Neural progenitor cell (in vitro differentiated cells): ENCODE results near the gene ZNF710.

Source experiments
- EZH2 ChIP-seq: fragments of 200-600 bp; sonication (generic); IDR thresholded peaks from 2 replicates; pipeline ENCODE4 v1.6.1; 2017; ENCODE audit warnings: antibody characterized with exemption, mild to moderate bottlenecking, moderate library complexity
- EZH2phosphoT487 ChIP-seq: fragments of 200-600 bp; sonication (generic); IDR thresholded peaks from 2 replicates; pipeline ENCODE4 v1.6.1; 2017; ENCODE audit warnings: antibody characterized with exemption
- TF ChIP-seq, protein P1 (sequence below): fragments of 200-600 bp; sonication (generic); IDR thresholded peaks from 2 replicates; pipeline ENCODE4 v1.5.1; 2017; ENCODE audit warnings: antibody characterized with exemption, mild to moderate bottlenecking

- TF ChIP-seq, protein P1, sequence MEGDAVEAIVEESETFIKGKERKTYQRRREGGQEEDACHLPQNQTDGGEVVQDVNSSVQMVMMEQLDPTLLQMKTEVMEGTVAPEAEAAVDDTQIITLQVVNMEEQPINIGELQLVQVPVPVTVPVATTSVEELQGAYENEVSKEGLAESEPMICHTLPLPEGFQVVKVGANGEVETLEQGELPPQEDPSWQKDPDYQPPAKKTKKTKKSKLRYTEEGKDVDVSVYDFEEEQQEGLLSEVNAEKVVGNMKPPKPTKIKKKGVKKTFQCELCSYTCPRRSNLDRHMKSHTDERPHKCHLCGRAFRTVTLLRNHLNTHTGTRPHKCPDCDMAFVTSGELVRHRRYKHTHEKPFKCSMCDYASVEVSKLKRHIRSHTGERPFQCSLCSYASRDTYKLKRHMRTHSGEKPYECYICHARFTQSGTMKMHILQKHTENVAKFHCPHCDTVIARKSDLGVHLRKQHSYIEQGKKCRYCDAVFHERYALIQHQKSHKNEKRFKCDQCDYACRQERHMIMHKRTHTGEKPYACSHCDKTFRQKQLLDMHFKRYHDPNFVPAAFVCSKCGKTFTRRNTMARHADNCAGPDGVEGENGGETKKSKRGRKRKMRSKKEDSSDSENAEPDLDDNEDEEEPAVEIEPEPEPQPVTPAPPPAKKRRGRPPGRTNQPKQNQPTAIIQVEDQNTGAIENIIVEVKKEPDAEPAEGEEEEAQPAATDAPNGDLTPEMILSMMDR = no peak
- TF ChIP-seq EZH2phosphoT487 (no peak), EZH2 (no peak)
These were observed 2.9 kb upstream of the ZNF710 start for GRCh38 chr15:89998141-89998661.
